Thyroid gland (tissue), 4 donors: ENCODE data around the gene SH3RF3.

Source experiments
- CTCF ChIP-seq, 6 experiments: fragments of 200-600 bp in 3 of 6; fragments of 450-650 bp in 3 of 6; sonication (generic) in 3 of 6; IDR thresholded peaks; one replicate each; pipeline ENCODE4 v1.5.1; 2016 to 2019; ENCODE audit warnings: antibody characterized with exemption in 6 of 6, mild to moderate bottlenecking in 2 of 6, inconsistent platforms in 1 of 6, moderate library complexity in 1 of 6
- POLR2A ChIP-seq, 2 donors: fragments of 450-650 bp; IDR thresholded peaks; one replicate each; pipeline ENCODE4 v1.6.1; 2017; ENCODE audit warnings: antibody characterized with exemption in 2 of 2, mild to moderate bottlenecking in 2 of 2, moderate library complexity in 1 of 2

- TF ChIP-seq POLR2A (IDR thresholded peaks at IDR 0.05) (no peak), CTCF (IDR thresholded peaks at IDR 0.05) (no peak)
These were observed 360.3 kb downstream of the SH3RF3 start for GRCh38 chr2:109489296-109489695.
